SW480 (cell line): Measurements from ENCODE around the gene TCOF1.
A peak's percentile ranks its signal among the peaks of the same experiment; 100 is the strongest.

ENCODE experiments used
- DNase-seq: peaks from one replicate; pipeline ENCODE4 v3.0.0-alpha.2; 2016; ENCODE audit warnings: low spot score

TCOF1 gene

DNA sequence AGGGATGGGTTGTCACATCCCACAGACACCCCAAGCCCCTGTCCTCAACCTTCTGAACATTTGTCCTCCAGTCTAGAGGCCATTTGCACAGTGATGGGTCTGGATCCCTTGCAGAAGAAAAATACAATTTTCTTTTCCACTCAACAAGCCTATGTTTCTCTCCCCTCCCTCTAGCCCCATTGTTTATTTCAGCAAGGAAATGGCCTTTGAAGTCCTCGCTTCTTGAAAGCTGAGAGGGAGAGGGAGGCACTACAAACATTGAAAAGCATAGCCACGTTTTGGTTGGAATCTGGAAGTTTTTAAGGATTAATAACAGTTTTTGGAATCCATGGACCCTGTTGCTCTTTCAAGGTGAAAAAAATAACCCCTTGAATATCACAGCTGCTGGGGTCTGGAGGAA lies 30.8 kb upstream of the TCOF1 start:
- no peak for DNase-seq

- no peak for DNase-seq
Observed at GRCh38 chr5:150327139-150327538, 30.4 kb upstream of the TCOF1 start.

- no peak for DNase-seq
Observed at GRCh38 chr5:150328515-150328914, 29.0 kb upstream of the TCOF1 start.

DNA sequence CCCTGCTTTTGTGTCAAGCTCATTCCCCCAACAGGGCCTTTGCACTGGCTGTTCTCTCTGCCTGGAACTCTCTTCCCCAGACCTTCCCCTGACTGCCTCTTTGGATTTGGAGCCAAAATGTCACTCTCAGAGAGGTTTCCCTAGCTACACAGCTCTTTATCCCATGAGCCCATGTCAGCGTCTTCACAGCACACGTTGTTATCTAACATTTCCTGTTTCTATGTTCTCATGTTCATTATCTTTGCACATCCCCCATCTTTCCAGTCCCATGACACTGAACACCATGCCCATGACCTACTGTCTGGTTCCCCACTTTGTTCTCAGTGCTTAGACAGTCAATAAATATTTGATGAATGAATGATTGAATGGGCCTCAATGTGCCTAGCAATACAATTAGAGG lies 28.5 kb upstream of the TCOF1 start:
- DNase-seq: no peak

- no peak for DNase-seq
Observed at GRCh38 chr5:150329881-150330876, 27.3 kb upstream of the TCOF1 start.

DNA sequence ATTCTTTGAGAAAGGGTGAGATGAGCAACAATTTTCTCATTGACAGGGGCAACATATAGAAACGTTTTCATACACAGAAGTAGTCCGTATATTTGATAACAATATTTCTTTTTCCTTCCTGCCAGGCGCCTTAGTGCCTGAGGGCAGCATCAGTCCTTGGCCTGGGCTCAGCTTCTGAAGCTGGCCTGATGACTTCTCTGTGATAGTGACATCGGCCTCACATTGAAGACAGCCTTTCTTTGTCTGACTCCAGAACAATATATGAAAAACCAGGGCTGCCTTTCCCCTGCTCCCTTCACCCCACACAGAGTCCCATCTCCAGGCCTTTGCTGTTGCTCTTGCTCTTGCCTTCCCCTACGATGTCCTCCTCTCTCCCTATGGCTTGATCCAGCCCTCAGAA lies 24.1 kb upstream of the TCOF1 start:
- no peak for DNase-seq

- DNase-seq: no peak
Observed at GRCh38 chr5:150335778-150336177, 21.7 kb upstream of the TCOF1 start.

DNA sequence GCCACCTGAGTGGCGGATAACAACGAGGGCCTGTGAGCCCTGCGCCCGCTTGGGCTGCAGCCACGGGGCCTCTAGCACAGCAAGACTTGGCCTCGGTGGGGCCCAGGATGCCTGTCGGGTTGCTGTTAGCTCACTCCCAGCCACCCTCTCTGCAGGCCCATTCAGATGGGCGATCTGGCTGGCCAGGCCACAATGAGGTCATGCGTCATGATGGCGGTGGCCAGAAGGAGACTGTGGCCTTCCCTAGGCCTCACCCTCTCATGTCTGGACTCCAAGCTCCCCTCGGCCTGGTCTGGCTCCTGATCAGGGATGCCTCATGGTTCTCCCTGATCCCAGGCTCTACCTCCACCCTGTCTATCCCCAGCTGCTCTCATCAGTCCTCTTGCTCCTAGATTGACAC lies 19.0 kb upstream of the TCOF1 start:
- no peak for DNase-seq

- no peak for DNase-seq
Observed at GRCh38 chr5:150339165-150339564, 18.3 kb upstream of the TCOF1 start.

DNA sequence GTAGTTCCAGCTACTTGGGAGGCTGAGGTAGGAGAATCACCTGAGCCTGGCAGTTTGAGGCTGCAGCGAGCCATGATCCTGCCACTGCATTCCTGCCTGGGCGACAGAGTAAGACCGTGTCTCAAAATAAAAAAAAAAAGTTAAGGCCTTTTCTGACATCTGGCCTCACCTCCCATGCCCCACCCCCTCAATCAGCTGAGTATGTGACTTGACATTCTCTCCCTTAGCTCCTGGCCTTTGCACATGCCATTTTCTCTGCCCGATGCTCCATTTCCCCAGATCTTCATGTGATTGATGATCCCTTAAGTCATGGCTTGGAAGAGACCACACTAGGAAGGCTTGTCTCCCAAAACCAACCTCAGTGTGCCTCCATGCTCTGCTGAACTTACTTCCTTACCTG lies 17.7 kb upstream of the TCOF1 start:
- DNase-seq: no peak

DNA sequence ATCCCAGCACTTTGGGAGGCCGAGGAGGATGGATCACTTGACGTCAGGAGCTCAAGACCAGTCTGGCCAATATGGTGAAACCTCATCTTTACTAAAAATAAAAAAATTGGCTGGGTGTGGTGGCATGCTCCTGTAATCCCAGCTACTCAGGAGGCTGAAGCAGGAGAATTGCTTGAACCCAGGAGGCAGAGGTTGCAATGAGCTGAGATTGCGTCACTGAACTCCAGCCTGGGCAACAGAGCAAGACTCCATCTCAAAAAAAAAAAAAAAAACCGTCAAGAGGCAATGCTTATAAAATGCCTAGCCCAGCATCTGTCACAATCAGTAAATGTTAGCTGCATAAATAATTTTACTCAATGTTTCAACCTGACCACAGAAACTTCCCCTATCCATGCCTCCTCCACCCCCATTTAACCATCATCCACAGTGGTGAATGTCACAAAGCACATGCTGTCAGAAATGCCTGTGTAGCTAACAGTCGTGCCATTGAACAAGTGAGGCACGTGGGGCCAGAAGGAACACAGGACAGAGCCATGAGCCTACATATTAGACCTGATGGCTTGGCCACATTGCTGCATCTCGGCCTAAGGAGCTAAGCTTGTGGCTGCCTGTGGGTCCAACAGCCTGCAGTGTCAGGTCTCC lies 16.8 kb upstream of the TCOF1 start:
- DNase-seq: no peak

- DNase-seq: no peak
Observed at GRCh38 chr5:150341331-150341730, 16.2 kb upstream of the TCOF1 start.

GRCh38 chr5:150341989-150342388 lies 15.5 kb upstream of the TCOF1 start:
- DNase-seq: no peak

- no peak for DNase-seq
Observed at GRCh38 chr5:150342583-150342982, 14.9 kb upstream of the TCOF1 start.

GRCh38 chr5:150343994-150344631 lies 13.4 kb upstream of the TCOF1 start:
- DNase-seq: no peak

DNA sequence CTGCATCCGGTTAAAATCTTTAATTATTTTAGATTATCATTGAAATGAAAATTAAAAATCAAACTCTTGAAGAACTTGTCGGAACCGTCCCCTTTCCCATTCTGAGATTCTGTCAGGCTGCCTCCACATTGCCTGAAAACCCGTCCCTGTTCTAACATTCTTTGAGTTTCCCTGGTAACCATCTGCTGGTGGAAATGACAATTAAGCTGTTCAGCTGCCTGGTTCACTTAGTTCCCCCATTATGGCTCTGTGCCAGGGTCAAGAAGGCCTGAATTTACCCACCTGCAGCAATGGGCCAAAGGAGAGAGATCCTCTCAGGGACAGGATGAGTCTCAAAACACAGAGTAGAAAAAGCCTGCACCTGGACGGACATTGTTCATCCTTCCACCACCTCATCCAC lies 11.8 kb upstream of the TCOF1 start:
- DNase-seq: no peak

DNA sequence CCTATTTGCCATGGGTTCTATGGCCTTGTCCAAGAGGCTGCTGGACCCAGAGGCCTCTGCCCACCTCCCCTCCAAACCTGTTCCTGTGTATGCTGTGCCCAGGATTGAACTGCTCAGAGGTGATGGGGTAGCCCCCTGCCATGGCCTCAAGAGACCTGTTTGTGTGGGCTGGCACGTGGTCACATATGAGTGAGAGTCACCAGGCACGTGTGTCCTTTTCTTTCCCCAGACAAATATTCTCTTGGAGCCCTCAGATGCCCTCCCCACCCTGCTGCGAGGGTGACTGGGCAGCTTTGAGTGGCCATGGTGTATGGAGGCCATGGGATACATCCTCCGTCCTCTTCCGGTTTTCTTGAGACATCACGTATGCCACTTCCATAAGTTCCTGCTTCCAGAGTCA lies 10.9 kb upstream of the TCOF1 start:
- no peak for DNase-seq

GRCh38 chr5:150347003-150347402 lies 10.5 kb upstream of the TCOF1 start:
- DNase-seq: no peak

- DNase-seq: no peak
Observed at GRCh38 chr5:150347451-150347850, 10.0 kb upstream of the TCOF1 start.

DNA sequence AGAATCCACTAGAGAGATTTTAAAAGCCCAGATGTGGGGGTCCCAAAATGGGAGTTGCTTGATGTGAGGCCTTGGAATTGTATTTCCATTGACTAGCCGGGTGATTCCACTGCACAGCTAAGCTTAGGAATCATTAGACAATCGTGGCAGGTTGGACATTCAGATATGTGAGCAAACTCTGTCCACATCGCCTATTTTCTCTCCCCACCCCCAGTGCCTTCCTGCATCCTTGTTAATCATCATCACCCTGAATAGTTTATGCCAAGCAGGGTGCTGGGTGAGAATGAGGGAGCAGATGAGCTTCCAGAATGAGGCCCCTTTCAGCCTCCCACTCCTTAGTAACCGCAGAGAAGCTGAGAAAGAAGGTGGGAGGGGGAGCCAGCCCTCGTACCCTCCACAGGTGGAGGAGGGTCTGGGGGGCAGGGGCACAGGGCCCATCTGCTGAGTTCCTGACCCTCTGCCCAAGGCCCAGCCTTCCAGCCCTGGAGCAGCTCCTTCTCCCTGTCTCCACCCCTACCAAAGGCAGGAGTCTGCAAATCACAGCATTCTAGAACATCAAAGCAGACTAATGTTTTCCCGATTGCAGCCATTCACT lies 7.7 kb upstream of the TCOF1 start:
- no peak for DNase-seq

DNA sequence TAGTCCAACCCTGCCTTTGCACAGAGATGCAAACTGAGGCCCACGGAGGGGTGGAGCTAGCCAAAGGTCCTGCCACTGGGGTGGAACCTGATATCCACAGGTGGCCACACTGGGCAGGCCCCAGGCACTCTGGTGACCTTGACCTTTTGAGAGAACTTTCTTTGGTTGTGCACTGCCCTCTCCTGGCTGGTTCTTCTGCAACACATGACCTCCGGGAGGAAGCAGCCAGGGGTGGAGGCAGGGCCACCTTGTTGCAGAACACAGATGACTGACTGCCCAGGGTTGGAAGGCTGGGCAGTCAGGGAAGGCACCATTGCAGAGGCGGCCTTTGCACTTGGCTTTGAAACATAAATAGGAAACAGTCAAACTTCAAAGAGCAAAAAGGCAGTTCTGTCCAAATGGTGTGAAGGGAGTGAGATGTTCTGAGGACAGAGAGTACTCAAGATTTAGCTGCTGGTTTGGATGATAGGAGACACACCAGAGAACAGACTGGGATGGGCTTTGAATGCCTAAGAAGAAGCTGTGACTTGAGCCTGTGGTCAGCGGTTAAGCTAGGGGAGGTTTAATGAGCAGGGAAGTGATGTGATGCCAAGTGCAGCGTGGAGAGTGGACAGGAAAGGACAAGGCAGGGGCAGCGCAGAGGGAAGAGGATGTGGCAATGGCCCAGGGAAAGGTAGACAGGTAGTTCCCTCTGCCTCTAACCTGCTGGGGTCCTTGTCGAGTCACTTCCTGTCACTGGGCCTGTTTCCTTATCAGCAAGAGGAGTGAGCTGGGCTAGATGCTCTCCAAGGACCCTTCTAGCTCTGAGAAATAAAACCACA lies 6.8 kb upstream of the TCOF1 start:
- DNase-seq: peak; percentile 72
